Measurements from ENCODE around the gene ELL. TPM values are rescaled to one million over a fixed set of nuclear protein-coding genes. Genes with fewer than 3 reads are reported as not detected.
A peak's percentile ranks its signal among the peaks of the same experiment; 100 is the strongest.

Gene ELL
- total and polyA plus RNA-seq, 9 of the 15 experiments (the other 6 are each of a cell fraction or from before 2014, with no cell fraction given), result 0.24 to 22.5 (median 4.1) TPM

DNA sequence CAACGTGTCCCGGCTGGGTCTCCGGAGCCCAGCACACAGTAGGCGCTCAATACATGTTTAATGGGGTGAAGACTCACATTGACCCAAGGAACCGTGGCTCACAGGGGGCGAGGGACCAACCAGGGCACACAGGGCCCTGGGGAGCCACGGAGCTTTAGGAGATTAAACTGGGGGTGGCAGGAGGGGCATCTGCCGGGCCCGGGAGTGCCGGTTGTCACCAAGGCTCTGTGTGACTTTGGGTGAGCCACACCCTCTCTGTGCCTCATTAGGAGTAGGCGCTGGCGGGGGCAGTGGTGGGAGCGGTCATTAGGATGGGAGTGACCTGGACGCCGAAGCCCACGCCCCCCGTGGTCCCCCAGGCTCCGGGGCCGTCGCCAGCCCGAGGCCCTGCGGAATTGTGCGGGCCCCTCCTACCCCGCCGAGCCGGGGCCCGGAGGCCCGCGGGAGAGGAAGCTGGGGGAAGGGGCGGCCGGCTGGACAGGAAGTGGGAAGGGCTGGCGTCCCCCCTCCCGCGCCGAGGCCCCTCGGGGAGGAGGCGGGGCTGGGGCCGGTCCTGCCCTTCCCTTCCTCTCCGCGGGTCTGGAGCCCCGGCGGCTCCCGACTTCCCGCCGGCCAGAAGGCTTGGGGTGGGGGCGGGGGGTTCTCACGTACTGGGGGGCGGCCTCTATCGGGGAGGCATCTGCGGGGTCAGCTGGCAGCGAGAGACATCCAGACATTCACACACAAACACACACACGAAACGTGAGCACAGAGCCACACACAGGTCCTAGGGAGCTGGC, 104.4 kb downstream of the ELL start (continued):
- no peak for TF ChIP-seq GTF2A2 (tag; IDR thresholded peaks at IDR 0.05)
- peak; percentile 84 for TF ChIP-seq GABPB1 (CRISPR knock-in tag; IDR thresholded peaks at IDR 0.05)
- no peak for TF ChIP-seq ZFP30 (CRISPR knock-in tag; IDR thresholded peaks at IDR 0.05; ENCODE audit: borderline replicate concordance)
- TF ChIP-seq FOXA1 (IDR thresholded peaks at IDR 0.05; ENCODE audit: borderline replicate concordance), result no peak
- TF ChIP-seq MCM7 (IDR thresholded peaks at IDR 0.05), result no peak
- TF ChIP-seq ESRRB (CRISPR knock-in tag; IDR thresholded peaks at IDR 0.05; ENCODE audit: borderline replicate concordance), result no peak
- TF ChIP-seq ZSCAN32 (CRISPR knock-in tag; IDR thresholded peaks at IDR 0.05), result no peak
- TF ChIP-seq, protein P1, sequence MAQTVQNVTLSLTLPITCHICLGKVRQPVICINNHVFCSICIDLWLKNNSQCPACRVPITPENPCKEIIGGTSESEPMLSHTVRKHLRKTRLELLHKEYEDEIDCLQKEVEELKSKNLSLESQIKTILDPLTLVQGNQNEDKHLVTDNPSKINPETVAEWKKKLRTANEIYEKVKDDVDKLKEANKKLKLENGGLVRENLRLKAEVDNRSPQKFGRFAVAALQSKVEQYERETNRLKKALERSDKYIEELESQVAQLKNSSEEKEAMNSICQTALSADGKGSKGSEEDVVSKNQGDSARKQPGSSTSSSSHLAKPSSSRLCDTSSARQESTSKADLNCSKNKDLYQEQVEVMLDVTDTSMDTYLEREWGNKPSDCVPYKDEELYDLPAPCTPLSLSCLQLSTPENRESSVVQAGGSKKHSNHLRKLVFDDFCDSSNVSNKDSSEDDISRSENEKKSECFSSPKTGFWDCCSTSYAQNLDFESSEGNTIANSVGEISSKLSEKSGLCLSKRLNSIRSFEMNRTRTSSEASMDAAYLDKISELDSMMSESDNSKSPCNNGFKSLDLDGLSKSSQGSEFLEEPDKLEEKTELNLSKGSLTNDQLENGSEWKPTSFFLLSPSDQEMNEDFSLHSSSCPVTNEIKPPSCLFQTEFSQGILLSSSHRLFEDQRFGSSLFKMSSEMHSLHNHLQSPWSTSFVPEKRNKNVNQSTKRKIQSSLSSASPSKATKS (CRISPR knock-in tag; IDR thresholded peaks at IDR 0.05), result no peak
- peak; percentile 25; the same call in 1 of the 2 replicates for TF ChIP-seq RAD51 (IDR thresholded peaks at IDR 0.05; ENCODE audit: borderline replicate concordance, low read depth)
- TF ChIP-seq, protein P2, sequence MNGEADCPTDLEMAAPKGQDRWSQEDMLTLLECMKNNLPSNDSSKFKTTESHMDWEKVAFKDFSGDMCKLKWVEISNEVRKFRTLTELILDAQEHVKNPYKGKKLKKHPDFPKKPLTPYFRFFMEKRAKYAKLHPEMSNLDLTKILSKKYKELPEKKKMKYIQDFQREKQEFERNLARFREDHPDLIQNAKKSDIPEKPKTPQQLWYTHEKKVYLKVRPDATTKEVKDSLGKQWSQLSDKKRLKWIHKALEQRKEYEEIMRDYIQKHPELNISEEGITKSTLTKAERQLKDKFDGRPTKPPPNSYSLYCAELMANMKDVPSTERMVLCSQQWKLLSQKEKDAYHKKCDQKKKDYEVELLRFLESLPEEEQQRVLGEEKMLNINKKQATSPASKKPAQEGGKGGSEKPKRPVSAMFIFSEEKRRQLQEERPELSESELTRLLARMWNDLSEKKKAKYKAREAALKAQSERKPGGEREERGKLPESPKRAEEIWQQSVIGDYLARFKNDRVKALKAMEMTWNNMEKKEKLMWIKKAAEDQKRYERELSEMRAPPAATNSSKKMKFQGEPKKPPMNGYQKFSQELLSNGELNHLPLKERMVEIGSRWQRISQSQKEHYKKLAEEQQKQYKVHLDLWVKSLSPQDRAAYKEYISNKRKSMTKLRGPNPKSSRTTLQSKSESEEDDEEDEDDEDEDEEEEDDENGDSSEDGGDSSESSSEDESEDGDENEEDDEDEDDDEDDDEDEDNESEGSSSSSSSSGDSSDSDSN (IDR thresholded peaks at IDR 0.05; ENCODE audit: borderline replicate concordance in 1 of 2, low read depth in 2 of 2, low read length in 2 of 2), result peak; percentile 82 to 87; a peak in 3 of 4 replicates
- TF ChIP-seq, protein P3, sequence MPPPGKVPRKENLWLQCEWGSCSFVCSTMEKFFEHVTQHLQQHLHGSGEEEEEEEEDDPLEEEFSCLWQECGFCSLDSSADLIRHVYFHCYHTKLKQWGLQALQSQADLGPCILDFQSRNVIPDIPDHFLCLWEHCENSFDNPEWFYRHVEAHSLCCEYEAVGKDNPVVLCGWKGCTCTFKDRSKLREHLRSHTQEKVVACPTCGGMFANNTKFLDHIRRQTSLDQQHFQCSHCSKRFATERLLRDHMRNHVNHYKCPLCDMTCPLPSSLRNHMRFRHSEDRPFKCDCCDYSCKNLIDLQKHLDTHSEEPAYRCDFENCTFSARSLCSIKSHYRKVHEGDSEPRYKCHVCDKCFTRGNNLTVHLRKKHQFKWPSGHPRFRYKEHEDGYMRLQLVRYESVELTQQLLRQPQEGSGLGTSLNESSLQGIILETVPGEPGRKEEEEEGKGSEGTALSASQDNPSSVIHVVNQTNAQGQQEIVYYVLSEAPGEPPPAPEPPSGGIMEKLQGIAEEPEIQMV (tag; conservative IDR thresholded peaks at IDR 0.05; ENCODE audit: low read depth), result no peak
- TF ChIP-seq, protein P4, sequence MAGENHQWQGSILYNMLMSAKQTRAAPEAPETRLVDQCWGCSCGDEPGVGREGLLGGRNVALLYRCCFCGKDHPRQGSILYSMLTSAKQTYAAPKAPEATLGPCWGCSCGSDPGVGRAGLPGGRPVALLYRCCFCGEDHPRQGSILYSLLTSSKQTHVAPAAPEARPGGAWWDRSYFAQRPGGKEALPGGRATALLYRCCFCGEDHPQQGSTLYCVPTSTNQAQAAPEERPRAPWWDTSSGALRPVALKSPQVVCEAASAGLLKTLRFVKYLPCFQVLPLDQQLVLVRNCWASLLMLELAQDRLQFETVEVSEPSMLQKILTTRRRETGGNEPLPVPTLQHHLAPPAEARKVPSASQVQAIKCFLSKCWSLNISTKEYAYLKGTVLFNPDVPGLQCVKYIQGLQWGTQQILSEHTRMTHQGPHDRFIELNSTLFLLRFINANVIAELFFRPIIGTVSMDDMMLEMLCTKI (IDR thresholded peaks at IDR 0.05; ENCODE audit: partially characterized antibody), result no peak
- TF ChIP-seq, protein P5, sequence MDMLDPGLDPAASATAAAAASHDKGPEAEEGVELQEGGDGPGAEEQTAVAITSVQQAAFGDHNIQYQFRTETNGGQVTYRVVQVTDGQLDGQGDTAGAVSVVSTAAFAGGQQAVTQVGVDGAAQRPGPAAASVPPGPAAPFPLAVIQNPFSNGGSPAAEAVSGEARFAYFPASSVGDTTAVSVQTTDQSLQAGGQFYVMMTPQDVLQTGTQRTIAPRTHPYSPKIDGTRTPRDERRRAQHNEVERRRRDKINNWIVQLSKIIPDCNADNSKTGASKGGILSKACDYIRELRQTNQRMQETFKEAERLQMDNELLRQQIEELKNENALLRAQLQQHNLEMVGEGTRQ (CRISPR knock-in tag; IDR thresholded peaks at IDR 0.05), result no peak
- peak; percentile 55 for TF ChIP-seq KLF13 (tag; IDR thresholded peaks at IDR 0.05; ENCODE audit: borderline replicate concordance, low read depth)
- no peak for TF ChIP-seq TCF7 (IDR thresholded peaks at IDR 0.05; ENCODE audit: borderline replicate concordance)
- TF ChIP-seq SAFB2 (IDR thresholded peaks at IDR 0.05; ENCODE audit: borderline replicate concordance, low read depth, low read length, severe bottlenecking), result no peak
- TF ChIP-seq PHB2 (IDR thresholded peaks at IDR 0.05; ENCODE audit: low read depth), result no peak
